IPS DF 4.7 (cell line): ENCODE results near the gene GPC5.

ENCODE experiments used
- DNase-seq: peaks from one replicate; pipeline ENCODE4 v3.0.0-alpha.2; 2013; ENCODE audit warnings: low spot score; ENCODE audit errors: extremely low read depth

GPC5 gene

DNA sequence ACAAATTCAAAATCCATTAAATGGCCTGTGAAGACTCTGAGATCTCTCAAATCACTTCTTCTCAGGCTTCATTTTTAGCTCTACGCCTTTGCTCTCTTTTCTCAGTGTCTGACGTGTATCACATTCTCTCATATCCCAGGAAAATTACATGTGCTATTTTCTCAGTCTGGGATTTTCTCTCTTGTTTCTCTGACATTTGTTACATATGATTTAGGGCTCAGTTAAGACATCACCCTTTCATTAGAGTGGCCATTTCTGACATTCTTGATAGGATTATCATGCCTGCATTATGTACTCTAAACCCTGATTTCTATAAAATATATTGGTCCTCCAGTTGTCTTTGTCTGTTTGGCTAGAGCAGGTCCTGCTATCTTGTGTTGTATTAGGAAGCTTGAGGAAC, 136.6 kb downstream of the GPC5 start:
- no peak for DNase-seq

DNA sequence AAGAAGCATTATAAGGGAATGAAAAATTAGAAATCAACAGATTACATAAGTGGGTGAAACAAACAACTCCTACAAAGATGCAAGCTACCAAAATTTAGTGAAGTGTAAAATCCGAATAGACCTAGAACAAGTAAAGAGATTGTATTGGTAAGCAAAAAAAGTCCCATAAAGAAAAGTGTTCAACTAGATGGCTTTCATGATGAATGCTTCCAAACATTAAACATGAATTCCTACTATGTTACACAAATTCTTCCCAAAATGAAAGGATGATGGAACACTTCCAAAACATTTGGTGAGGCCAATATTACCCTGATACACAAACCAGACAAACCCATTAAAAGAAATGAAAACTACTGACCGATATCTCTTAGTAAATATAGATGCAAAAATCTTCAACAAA, 139.0 kb downstream of the GPC5 start:
- DNase-seq: no peak

DNA sequence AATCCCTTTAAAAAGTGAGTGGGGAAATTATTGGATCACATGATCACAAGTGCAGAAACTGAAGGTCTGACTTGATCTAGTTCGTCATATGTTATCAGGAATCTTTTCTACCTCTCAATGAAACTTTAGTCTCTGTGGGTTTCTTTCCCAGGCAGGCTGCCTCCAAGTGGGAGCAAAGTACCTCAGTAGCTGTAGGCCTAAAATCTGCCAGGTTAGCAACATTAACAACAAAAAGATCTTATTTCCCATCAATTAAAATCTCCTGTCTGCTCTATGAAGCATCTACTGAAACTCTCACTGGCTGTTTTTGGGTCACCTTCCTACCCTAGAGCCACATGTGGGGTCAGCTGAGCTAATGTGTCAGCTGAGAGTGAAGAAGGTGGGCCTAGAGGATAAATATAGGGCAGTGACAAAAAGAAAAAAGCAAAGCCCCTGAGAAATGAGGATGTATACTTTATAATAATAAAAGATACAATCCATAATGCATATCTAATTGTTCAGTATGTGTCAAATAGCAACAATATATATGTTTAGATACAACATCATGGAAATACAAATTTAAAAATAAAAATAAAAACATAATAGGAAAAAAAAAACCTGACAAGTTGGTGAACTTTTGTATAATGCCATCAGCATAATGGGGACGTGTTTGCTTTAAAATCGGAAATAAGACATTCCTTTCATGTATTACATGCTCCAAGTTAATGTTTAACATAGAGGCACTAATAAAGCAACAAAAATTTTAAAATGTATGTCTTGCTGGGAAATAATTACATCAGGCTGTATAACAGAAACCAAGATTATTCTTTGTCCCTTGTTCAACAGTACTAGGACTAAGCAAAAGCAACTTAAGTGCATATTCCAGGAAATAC, 141.1 kb downstream of the GPC5 start:
- DNase-seq: no peak

DNA sequence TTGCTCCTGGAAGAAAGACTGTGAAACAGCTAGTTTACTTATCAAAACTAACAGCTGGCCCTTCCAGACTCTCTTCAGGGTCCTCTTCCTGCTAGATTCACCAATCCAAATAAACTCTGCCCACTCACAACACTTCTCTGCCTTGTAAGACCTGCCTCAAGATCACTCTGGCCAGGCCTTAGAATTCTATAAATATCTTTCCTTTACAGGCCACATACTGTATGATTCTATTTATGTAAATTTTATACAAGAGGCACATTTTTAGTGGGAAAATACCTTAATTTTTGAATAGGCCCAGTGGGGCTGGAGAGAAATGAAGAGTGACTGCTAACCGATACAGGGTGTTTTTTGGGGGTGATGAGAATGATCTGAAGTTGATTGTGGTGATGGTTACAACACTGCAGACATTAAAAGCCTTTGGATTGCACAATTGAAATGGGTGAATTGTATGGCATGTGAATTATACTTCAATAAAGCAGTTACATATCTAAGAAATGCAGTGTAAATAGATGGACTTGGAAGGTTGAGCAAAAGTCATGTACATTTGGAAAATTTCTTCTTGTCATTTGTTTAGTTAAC, 141.8 kb downstream of the GPC5 start:
- DNase-seq: no peak

DNA sequence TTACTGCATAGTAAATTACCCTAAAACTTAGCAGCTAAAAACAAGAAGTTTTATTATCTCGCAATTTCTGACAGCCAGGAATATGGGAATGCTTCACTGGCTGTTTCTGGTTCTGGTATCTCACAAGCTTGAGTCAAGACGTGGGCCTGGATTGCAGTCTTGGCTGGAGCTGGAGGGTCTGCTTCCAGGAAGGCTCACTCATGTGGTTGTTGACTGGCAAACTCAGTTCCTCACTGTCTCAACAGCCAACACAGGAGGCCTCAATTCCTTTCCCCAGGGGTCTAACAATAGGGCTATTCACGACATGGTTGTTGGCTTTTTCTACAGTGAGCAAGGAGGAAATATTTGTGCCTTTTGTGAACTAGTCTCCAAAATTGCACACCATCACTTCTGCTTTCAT, 146.3 kb downstream of the GPC5 start:
- DNase-seq: peak; percentile 7

DNA sequence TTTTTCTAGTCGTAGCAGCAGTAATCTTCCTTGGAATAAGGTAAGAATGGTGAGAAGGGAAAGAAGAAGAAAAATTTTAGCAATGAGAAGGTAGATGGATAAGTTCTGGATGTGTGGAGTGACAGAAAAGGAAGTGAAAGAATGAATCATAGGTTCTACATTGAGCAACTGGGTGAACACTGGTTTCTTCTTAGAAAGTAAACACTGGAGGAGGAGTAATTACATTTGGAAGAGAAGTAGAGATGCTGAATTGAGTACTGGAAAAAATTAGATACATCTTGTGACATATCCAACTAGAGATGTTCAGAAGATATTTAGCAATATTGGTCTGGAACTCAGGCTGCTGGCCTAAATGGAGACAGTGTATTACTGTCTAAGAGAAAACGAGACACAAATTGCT, 148.5 kb downstream of the GPC5 start:
- DNase-seq: no peak

DNA sequence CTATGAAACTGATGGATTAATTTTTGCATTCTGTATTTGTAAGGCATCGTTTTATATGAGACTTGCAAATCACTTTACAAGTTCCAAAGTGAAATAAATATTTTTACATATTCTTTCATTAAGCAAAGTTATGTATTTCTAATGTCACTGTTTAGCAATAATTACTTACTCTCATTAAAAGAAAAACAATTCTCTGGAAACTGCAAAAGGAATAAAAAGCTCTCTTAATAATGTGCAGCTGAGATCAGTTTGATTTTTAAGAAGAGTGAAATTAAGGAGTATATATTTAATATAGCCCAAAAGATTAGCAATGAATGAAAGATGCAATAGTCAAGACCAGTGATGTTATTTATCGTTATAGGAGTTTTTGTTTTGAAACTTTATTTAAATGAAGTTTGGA, 155.2 kb downstream of the GPC5 start:
- no peak for DNase-seq

DNA sequence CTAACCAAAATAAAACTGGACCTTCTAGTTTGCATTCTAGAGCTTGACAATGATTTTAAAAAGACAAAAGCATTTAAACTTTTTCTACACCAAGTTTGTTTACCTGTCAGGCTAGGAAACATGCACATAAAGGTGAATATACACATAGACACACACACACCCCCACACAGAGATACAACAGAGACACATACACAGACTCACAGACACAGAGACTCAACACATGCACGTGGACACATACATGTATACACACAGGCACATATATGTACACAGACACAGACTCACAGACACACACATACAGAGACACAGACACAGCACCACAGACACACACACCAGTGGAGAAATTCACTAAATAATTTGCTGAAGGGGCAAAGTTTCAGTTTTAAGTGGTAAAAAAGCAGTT, 155.7 kb downstream of the GPC5 start:
- DNase-seq: no peak

DNA sequence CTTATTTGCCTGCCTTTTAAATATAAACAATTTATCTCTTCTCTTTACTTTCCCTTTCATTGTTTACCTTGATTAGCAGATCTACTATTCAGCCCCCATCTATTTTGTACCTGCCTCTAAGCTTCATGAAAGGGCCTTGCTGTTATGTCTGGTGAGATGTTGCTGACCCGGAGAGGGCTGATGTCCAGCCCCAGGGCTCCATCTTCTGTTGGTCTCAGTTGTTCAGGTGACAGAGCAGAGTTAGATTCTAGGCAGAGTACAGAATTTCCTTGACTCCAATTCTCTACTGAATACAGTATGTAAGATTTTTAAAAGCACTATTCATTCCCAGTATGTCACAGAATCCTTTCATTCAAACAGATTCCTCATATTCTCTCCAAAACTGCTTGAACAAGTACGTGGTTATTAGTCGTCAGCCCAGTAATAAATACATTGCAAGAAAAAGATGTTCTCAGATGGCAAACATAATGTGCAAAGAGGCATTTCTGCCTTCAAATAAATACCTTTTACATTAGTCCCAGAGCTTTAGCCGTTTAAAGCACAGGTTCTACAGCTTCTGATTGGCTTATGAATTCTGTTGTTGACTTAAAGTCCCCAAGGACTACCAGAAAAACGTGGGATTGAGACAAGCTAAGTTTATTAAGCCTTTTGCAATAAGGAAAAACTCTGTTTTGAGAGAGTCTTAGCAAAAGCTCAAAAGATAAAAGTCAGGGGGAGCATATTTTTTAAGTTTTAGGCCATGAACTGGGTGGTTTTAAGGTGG, 159.1 kb downstream of the GPC5 start:
- DNase-seq: no peak

DNA sequence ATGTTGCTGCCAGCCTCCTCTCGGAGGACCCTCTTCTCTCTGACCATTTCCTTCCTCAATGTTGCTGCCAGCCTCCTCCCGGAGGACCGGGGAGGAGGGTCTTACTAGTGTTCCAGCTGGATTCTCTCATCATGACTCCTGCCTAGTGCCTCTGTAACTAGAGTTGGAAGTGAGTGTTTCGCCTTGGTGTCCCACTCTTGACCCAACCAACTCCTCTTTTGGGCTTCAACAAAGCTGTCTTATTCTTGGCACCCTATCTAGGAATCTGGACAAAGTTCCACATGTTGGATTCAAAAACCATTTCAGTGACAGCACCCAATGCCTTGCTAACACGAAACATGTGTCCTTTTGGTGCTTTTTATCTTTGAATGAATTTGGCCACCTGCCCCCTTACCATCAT, 165.4 kb downstream of the GPC5 start:
- no peak for DNase-seq

DNA sequence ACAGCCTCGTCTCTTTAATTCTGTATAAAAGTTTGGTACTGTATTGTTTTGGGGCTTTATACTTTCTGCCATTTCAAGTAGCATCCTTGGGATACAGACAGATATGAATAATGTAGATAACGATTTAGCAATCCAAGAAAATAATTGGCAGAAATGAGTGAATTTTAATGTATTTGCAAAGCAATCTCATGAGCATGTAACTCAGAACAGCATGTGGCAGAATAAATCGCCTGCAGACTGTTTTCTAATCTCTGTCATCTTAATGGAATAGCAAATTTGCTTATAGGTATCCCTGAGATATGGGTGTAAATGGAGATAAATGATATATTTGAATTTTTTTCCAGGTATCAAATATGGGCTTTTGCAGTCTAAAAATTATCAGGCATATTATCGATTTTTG, 166.0 kb downstream of the GPC5 start:
- DNase-seq: no peak

DNA sequence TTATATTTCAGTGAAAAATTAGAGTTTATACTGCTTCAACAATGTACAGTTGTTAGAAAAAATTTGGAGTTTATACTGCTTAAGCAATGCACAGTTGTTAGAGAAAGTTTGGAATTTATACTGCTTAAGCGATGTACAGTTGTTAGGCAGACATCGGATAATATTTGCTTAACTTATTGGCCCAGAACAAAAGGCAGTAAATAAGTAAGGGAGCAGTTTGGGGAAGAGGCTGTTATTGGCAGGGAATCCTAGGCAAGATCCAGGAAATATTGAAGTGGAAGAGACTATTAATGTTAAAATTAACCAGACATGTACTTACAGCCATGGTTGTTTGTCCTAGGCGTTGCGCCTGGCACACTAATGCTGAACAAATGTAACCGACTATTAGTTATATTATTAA, 166.9 kb downstream of the GPC5 start:
- DNase-seq: no peak

DNA sequence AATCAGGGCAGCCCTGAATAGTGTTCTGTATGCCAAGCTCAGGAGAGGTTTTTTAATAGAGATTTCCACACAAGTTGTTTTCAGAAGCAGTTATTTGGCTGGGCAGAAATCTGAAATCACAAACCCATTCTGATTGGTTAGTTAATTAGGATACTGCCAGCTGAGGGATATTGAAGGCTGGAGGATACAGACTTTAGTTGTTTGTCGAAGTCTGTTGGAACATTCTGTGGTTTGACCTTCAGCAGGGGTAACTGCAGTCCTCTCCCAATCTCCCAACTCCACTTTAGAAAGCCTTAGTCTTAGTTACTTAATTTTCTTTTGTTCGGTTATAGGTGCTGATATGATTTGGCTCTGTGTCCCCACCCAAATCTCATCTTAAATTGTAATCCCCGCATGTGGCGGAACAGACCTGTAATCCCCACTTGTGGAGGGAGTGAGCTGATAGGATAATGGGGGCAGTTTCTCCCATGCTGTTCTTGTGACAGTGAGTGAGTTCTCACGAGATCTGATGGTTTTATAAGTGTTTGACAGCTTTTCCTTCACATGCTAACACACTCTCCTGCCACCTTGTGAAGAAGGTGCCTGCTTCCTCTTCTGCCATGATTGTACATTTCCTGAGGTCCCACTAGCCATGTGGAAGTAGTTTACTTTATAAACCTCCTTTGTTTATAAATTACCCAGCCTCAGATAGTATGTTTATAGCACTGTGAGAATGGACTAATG, 169.2 kb downstream of the GPC5 start:
- no peak for DNase-seq

DNA sequence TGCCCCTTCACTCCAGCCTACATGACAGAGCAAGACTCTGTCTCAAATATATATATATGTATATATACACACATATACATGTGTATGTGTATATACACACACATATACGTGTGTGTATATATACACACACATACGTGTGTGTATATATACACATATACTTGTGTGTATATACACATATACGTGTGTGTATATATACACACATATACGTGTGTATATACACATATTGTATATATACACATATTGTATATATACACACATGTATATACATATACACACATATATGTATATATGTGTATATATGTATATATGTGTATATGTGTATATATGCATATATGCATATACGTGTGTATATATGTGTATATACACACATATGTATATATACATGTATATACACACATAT, 173.3 kb downstream of the GPC5 start:
- DNase-seq: no peak

DNA sequence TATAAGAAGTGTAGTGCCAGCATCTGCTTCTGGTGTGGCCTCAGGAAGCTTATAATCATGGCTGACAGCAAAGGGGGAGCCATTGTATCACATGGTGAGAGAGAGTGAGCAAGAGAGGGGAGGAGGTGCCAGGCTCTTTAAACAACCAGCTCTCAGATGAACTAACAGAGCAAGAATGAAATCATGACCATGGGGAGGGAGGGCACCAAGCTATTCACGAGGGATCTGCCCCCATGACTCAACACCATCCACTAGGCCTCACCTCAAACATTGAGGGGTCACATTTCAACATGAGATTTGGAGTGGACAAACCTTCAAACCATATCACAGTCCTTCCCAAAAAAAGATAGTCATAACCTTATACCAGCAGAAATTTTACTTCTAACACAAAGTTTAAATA, 174.0 kb downstream of the GPC5 start:
- DNase-seq: no peak

DNA sequence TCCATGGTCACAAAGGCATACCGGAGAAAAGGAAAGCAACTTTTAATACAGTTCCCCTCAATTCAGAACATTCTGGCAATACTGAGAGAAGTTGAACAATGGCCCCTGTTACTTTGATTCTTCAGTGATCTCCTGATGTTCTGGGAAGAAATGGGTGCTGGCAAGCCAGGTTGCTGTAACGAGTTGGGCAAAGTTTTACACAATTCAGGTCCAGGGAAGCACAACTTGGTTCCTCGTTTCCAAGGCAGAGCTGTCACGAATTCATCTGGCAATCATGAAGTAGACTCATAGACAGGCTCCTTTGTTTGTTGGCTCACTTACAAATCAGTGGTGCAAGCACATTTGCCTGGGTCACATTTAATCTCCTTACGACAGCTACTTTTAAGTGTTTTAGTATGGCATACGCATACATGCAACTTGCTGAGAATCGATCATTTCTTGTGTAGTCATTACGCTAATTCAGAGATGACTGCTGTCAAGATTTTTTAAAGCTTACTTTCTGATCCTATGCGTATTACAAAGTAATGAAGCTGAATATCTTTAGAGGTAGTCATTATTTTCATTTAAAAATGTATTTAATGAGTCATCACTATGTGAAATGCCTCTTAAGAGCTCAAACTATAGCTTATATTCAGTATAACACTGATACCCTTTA, 174.7 kb downstream of the GPC5 start:
- no peak for DNase-seq

DNA sequence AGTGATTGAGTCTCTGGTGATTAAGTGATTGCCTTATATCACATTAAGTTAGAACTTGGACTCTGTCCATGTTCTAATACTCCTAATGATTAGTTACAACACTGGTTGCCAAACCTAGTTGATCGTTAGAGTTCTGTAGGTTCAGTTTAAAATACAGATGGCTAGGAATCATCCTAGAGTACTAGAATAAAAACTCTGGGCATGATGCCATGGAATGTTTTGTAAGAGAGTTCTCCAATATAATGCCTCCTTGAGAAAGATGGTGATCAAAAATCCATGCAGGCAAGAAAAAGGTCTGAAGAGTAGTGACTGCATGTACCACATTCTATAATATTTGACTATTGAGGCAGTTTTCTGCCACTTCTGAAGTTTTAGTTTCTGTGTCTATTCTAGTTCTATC, 176.3 kb downstream of the GPC5 start:
- no peak for DNase-seq

DNA sequence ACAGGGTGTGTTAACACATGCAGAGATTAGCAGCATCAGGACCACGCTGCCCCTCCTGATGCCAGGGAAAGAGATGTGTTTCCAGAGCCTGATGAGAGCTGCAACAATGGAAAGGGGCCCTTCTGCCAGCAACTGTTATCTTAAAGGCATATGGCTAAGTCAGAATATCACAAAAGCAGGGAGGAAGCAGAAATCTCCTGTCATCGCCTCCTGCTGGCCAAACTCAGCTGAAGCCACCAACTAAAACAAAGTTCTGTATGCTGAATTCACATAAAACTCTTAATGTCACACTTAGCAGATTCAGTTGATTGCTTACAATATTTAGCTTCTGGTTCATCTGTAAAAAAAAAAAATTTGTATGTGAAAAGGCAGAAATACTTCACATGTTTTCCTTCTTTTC, 178.2 kb downstream of the GPC5 start:
- DNase-seq: peak; percentile 36

DNA sequence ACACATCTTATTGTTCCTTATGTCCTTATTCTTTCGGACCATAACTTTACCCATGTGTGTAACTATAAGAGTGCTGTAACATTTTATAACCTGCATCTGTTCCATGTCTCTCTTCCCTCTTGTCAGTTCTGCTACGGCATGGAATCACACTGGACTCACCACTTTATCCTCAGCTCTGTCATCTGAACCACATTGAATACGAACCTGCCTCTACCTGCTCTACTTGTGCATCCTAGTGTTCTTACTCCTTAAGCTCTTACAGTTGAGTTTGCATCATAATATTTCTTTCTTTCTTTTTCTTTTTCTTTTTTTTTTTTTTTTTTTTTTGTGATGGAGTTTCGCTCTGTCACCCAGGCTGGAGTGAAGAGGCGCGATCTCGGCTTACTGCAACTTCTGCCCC, 180.9 kb downstream of the GPC5 start:
- DNase-seq: no peak

DNA sequence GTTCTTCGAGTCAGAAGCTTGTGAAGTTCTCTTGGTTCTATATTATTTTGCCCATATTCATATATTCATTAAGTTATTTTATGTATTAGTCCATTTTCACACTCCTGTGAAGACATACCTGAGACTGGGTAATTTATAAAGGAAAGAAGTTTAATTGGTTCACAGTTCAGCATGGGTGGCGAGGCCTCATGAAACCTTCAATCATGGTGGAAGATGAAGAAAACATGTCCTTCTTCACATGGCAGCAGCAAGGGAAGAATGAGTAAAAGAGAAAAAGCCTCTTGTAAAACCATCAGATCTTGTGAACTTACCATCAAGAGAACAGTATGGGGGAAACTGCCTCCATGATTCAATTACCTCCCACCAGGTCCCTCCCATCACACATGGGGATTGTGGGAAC, 182.3 kb downstream of the GPC5 start:
- no peak for DNase-seq

DNA sequence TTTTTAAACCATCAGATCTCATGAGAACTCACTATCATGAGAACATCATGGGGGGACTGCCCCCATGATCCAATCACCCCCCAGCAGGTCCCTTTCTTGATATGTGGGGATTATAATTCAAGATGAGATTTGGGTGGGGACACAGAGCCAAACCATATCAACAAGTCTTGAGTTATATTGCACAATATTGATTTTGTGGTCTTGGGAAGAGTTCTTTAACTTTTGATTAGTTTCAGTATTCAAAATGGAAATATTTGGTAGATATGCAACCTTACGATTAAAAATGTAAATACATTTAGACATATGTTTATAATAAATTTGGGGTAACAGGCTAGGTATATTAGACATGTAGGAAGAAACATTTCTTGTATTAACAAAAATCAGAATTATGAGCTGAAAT, 188.2 kb downstream of the GPC5 start:
- DNase-seq: no peak
